Measurements from ENCODE around the gene RMND5B.

- no peak for TF ChIP-seq SUZ12 (IDR thresholded peaks at IDR 0.05; ENCODE audit: extremely low read depth, insufficient read depth, insufficient read length)
- TF ChIP-seq ZNF274 (IDR thresholded peaks at IDR 0.05; ENCODE audit: low read depth, low read length), result no peak
- no peak for TF ChIP-seq YY1 (IDR thresholded peaks at IDR 0.05; ENCODE audit: insufficient read depth, insufficient read length)
These were observed 58.6 kb downstream of the RMND5B start for GRCh38 chr5:178189433-178189832.
